HK-2 (cell line): Measurements from ENCODE around the gene SH3TC1.

Experiments used
- DNase-seq: peaks from one replicate; pipeline ENCODE4 v3.0.0-alpha.2; 2018; ENCODE audit not compliant: unreplicated experiment

Gene SH3TC1

GRCh38 chr4:8275548-8275910 is 76.4 kb downstream of the SH3TC1 start:
- no peak for DNase-seq

- no peak for DNase-seq
Observed at GRCh38 chr4:8276358-8277240, 77.5 kb downstream of the SH3TC1 start.

- DNase-seq: no peak
Observed at GRCh38 chr4:8277356-8278008, 78.4 kb downstream of the SH3TC1 start.

- no peak for DNase-seq
Observed at GRCh38 chr4:8278009-8278395, 78.9 kb downstream of the SH3TC1 start.

GRCh38 chr4:8278421-8279287 is 79.6 kb downstream of the SH3TC1 start:
- peak; percentile 63 for DNase-seq

- no peak for DNase-seq
Observed at GRCh38 chr4:8279321-8280157, 80.4 kb downstream of the SH3TC1 start.

- no peak for DNase-seq
Observed at GRCh38 chr4:8280158-8280875, 81.2 kb downstream of the SH3TC1 start.

GRCh38 chr4:8280876-8281440 is 81.9 kb downstream of the SH3TC1 start:
- DNase-seq: no peak

- DNase-seq: no peak
Observed at GRCh38 chr4:8281519-8282133, 82.5 kb downstream of the SH3TC1 start.

GRCh38 chr4:8282134-8282641 is 83.1 kb downstream of the SH3TC1 start:
- no peak for DNase-seq

- DNase-seq: no peak
Observed at GRCh38 chr4:8282742-8283141, 83.7 kb downstream of the SH3TC1 start.

GRCh38 chr4:8283161-8283560 is 84.1 kb downstream of the SH3TC1 start:
- no peak for DNase-seq

GRCh38 chr4:8283631-8284121 is 84.6 kb downstream of the SH3TC1 start:
- DNase-seq: no peak

GRCh38 chr4:8284391-8284790 is 85.3 kb downstream of the SH3TC1 start:
- DNase-seq: no peak

GRCh38 chr4:8285143-8285975 is 86.3 kb downstream of the SH3TC1 start:
- DNase-seq: no peak

GRCh38 chr4:8285976-8286718 is 87.1 kb downstream of the SH3TC1 start:
- no peak for DNase-seq

- DNase-seq: no peak
Observed at GRCh38 chr4:8286719-8287342, 87.7 kb downstream of the SH3TC1 start.
